OCI-LY7 (cell line): Measurements from ENCODE around the gene SAYSD1. TPM values are rescaled to one million over a fixed set of nuclear protein-coding genes. Genes with fewer than 3 reads are reported as not detected.

Experiments
- BruUV-seq: library from RNA; stranded (reverse); fragments of 400-500 nt; replicated peaks from 2 replicates; lab custom pipeline; 2021; lab: Mats Ljungman, UMichigan
- CTCF ChIA-PET: fragments of 300-600 bp; sonication (Branson Sonifier 250); formaldehyde crosslinking; loops from one replicate; lab custom pipeline; 2022; ENCODE audit warnings: antibody characterized with exemption; ENCODE audit not compliant: unreplicated experiment; lab: Charles Lee
- POLR2A ChIA-PET: fragments of 300-600 bp; sonication (Branson Sonifier 250); formaldehyde crosslinking; loops from one replicate; lab custom pipeline; 2022; ENCODE audit warnings: antibody characterized with exemption; lab: Charles Lee
- DNase-seq: peaks from one replicate; pipeline ENCODE4 v3.0.0-alpha.2; 2015; ENCODE audit warnings: low spot score
- H2AFZ ChIP-seq: fragments of 200-600 bp; sonication (generic), shearing (Covaris generic); 2 replicates; pipeline ENCODE4 v1.6.1; 2014; ENCODE audit warnings: mild to moderate bottlenecking, antibody characterized with exemption, low read length, moderate library complexity
- H3K27ac ChIP-seq: fragments of 200-600 bp; sonication (generic); 2 replicates; pipeline ENCODE4 v1.5.1; 2014; ENCODE audit warnings: mixed run types, low read depth, mild to moderate bottlenecking, moderate library complexity, low read length, inconsistent platforms; ENCODE audit not compliant: poor library complexity, severe bottlenecking
- H3K36me3 ChIP-seq: fragments of 200-600 bp; sonication (generic); 2 replicates; pipeline ENCODE4 v1.6.1; 2014; ENCODE audit warnings: mild to moderate bottlenecking, antibody characterized with exemption, low read length, moderate library complexity, mixed read lengths; ENCODE audit not compliant: insufficient read depth
- H3K4me1 ChIP-seq: fragments of 200-600 bp; sonication (generic); 2 replicates; pipeline ENCODE4 v1.5.1; 2014; ENCODE audit warnings: mild to moderate bottlenecking, low read length; ENCODE audit not compliant: insufficient read depth, poor library complexity, severe bottlenecking
- H3K4me2 ChIP-seq: fragments of 200-600 bp; sonication (generic); 2 replicates; pipeline ENCODE4 v1.6.1; 2014; ENCODE audit warnings: mild to moderate bottlenecking, low read length
- H3K4me3 ChIP-seq: fragments of 200-600 bp; sonication (generic); 2 replicates; pipeline ENCODE4 v1.5.1; 2014; ENCODE audit warnings: mild to moderate bottlenecking, low read depth, low read length; ENCODE audit not compliant: poor library complexity, severe bottlenecking
- H3K79me2 ChIP-seq: fragments of 200-600 bp; sonication (generic); 2 replicates; pipeline ENCODE4 v1.6.1; 2016; ENCODE audit warnings: low read depth, mild to moderate bottlenecking, low read length, moderate library complexity, mixed read lengths; ENCODE audit not compliant: insufficient read depth
- H3K9me2 ChIP-seq: fragments of 200-600 bp; sonication (generic); 2 replicates; pipeline ENCODE4 v1.6.1; 2016; ENCODE audit warnings: mild to moderate bottlenecking, low read length, mixed read lengths; ENCODE audit not compliant: insufficient read depth
- H3K9me3 ChIP-seq: fragments of 200-600 bp; sonication (generic); 2 replicates; pipeline ENCODE4 v1.6.1; 2014; ENCODE audit warnings: mild to moderate bottlenecking, mixed run types, low read length, mixed read lengths
- H4K20me1 ChIP-seq: fragments of 200-600 bp; sonication (generic); 2 replicates; pipeline ENCODE4 v1.6.1; 2014; ENCODE audit warnings: mild to moderate bottlenecking, antibody characterized with exemption, low read length, moderate library complexity, mixed read lengths; ENCODE audit not compliant: insufficient read depth
- CTCF ChIP-seq: fragments of 200-600 bp; sonication (generic); conservative IDR thresholded peaks from 2 replicates; pipeline ENCODE4 v1.5.1; 2014; ENCODE audit warnings: mild to moderate bottlenecking, antibody characterized with exemption, low read length, moderate library complexity, mixed read lengths
- EZH2phosphoT487 ChIP-seq: fragments of 200-600 bp; sonication (generic); IDR thresholded peaks from 2 replicates; pipeline ENCODE4 v1.6.1; 2018; ENCODE audit warnings: low read depth, borderline replicate concordance, mild to moderate bottlenecking, mixed run types, antibody characterized with exemption, low read length, moderate library complexity, mixed read lengths
- intact Hi-C: fragments of 100-400 bp; cut with micrococcal nuclease; formaldehyde crosslinking; loops from one replicate; pipeline ENCODE4 v1.10.0; 2022; ENCODE audit not compliant: unreplicated experiment
- total RNA-seq, 2 experiments: library from RNA; depleted of rRNA in 1 of 2; stranded (reverse); fragments of >200 nt in 1 of 2; shearing (Covaris generic) in 1 of 2; gene quantifications; 2 replicates each; pipeline ENCODE4 v1.2.3, GENCODE V29; 2014 to 2022

The SAYSD1 gene
- total RNA-seq, 2 experiments from 2014 or later: 10.7 to 14.1 TPM

DNA sequence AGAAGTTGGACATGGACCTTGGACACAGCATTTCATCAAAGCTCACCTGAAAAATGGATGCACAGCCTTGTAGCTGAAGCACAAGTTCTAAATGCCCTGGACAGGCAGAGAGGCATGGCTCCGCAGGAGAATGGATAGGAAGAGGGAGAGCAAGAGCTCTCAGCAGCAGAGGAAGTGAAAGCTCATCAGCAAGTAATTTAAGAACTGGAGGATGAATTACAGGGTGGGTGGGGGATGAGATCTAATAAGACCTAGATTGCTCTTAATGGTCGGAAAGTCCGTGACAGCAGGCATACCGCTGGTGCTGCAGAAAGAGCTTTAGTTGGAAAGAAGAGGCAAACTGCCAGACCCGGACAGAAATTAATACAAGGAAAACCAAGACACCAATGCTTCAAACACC lies 37.3 kb upstream of the SAYSD1 start:
- Histone ChIP-seq H3K27ac (no peak overlapping the region), H3K4me3 (no peak overlapping the region), H2AFZ (no peak overlapping the region), H3K36me3 (no peaks in the 10 kb centered on the region), H3K4me2 (no peak overlapping the region), H3K4me1 (no peaks in the 10 kb centered on the region), H4K20me1 (no peaks in the 10 kb centered on the region), H3K9me3 (no peaks in the 10 kb centered on the region), H3K79me2 (no peaks in the 10 kb centered on the region), H3K9me2 (no peaks in the 10 kb centered on the region)
- no peak for TF ChIP-seq CTCF
- TF ChIP-seq EZH2phosphoT487: no peak
- POLR2A ChIA-PET: no interaction called here
- no TSS peak for BruUV-seq
- DNase-seq: no peak
- CTCF ChIA-PET: no interaction called here
- intact Hi-C loops: no loop called here

- Histone ChIP-seq H4K20me1 (no peaks in the 10 kb centered on the region), H3K36me3 (no peaks in the 10 kb centered on the region), H2AFZ (no peak overlapping the region), H3K4me1 (no peaks in the 10 kb centered on the region), H3K27ac (no peak overlapping the region), H3K9me3 (no peaks in the 10 kb centered on the region), H3K79me2 (no peaks in the 10 kb centered on the region), H3K4me3 (no peak overlapping the region), H3K4me2 (no peak overlapping the region), H3K9me2 (no peaks in the 10 kb centered on the region)
- no TSS peak for BruUV-seq
- ChIA-PET CTCF (no interaction called here), POLR2A (no interaction called here)
- intact Hi-C loops: no loop called here
- TF ChIP-seq CTCF (no peak), EZH2phosphoT487 (no peak)
- DNase-seq: no peak
Observed at GRCh38 chr6:39151211-39151610, 36.2 kb upstream of the SAYSD1 start.

DNA sequence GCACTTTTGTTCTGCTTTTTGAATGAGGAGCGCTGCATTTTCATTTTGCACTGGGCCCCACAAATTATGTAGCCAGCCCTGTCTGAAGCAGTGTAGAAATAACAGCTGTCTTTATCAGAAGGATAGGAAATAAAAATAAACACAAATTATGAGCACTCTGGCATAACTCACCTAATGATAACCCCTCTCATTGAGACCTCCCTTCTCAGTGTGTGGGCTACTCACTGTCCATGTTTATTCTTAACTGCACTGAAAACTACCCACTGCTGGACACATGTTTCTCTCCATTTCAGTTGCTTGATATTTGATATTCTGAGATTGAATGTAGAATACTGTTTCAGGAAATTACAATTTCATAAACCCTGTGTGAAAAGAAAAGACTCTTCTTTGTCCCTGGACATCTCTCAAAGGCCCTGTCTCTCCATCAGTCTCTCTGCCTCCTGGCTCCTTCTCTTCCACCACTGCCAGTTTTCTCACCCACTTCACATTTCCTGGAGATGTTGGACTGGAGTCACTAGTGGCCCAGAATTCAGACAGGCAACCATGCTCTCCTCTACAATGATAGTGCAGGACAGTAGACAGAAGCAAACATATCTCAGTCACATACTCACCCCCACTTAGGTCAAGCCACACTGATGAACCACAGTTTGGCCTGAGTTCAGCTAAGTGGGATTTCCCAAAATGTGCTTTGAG lies 29.6 kb upstream of the SAYSD1 start:
- TF ChIP-seq EZH2phosphoT487: no peak
- TF ChIP-seq CTCF: no peak
- no peaks in the 10 kb centered on the region for H3K4me1 ChIP-seq
- DNase-seq: no peak
- no peaks in the 10 kb centered on the region for H3K79me2 ChIP-seq
- H3K27ac ChIP-seq: no peak overlapping the region
- H2AFZ ChIP-seq: no peak overlapping the region
- intact Hi-C loops: no loop called here
- ChIA-PET CTCF (no interaction called here), POLR2A (no interaction called here)
- no peaks in the 10 kb centered on the region for H3K9me3 ChIP-seq
- no peaks in the 10 kb centered on the region for H4K20me1 ChIP-seq
- H3K36me3 ChIP-seq: no peaks in the 10 kb centered on the region
- BruUV-seq: no TSS peak
- no peak overlapping the region for H3K4me2 ChIP-seq
- no peaks in the 10 kb centered on the region for H3K9me2 ChIP-seq
- no peak overlapping the region for H3K4me3 ChIP-seq
